H9 (cell line): ENCODE measurements around the gene ATM. TPM values are rescaled to one million over a fixed set of nuclear protein-coding genes. Genes with fewer than 3 reads are reported as not detected.

ENCODE experiments used
- DNase-seq: peaks from one replicate; pipeline ENCODE4 v3.0.0-alpha.2; 2017
- H2AFZ ChIP-seq: one replicate; pipeline ENCODE4 v1.6.1; 2013; ENCODE audit warnings: mild to moderate bottlenecking, low read length, control low read depth, moderate library complexity
- H2AK5ac ChIP-seq: 2 replicates; pipeline ENCODE4 v1.6.1; 2013; ENCODE audit warnings: low read length, control low read depth, mixed read lengths; ENCODE audit not compliant: insufficient read length
- H2BK120ac ChIP-seq: one replicate; pipeline ENCODE4 v1.6.1; 2013; ENCODE audit warnings: low read depth, mild to moderate bottlenecking, low read length, control low read depth, inconsistent platforms; ENCODE audit not compliant: poor library complexity, severe bottlenecking
- H2BK12ac ChIP-seq: 2 replicates; pipeline ENCODE4 v1.6.1; 2013; ENCODE audit warnings: low read length, control low read depth, mixed read lengths, low read depth; ENCODE audit not compliant: insufficient read length
- H2BK15ac ChIP-seq: 2 replicates; pipeline ENCODE4 v1.6.1; 2013; ENCODE audit warnings: low read depth, low read length, control low read depth
- H2BK20ac ChIP-seq: one replicate; pipeline ENCODE4 v1.6.1; 2013; ENCODE audit warnings: low read depth, mild to moderate bottlenecking, low read length, control low read depth, inconsistent platforms; ENCODE audit not compliant: poor library complexity, severe bottlenecking
- H2BK5ac ChIP-seq: 2 replicates; pipeline ENCODE4 v1.6.1; 2013; ENCODE audit warnings: low read length, control low read depth, mixed read lengths; ENCODE audit not compliant: insufficient read length
- H3K14ac ChIP-seq: 2 replicates; pipeline ENCODE4 v1.6.1; 2013; ENCODE audit warnings: low read length, control low read depth; ENCODE audit not compliant: insufficient read depth
- H3K18ac ChIP-seq: 2 replicates; pipeline ENCODE4 v1.6.1; 2013; ENCODE audit warnings: low read depth, mild to moderate bottlenecking, mixed read lengths, low read length, control low read depth; ENCODE audit not compliant: insufficient read length
- H3K23ac ChIP-seq: 2 replicates; pipeline ENCODE4 v1.6.1; 2013; ENCODE audit warnings: low read length, control low read depth, mixed read lengths, low read depth; ENCODE audit not compliant: insufficient read length
- H3K23me2 ChIP-seq: 2 replicates; pipeline ENCODE4 v1.6.1; 2013; ENCODE audit warnings: low read depth, mild to moderate bottlenecking, mixed read lengths, low read length, control low read depth; ENCODE audit not compliant: insufficient read length, poor library complexity, severe bottlenecking
- H3K27ac ChIP-seq: 2 replicates; pipeline ENCODE4 v1.5.1; 2013; ENCODE audit warnings: low read length, control low read depth, mixed read lengths, low read depth; ENCODE audit not compliant: insufficient read length
- H3K27me3 ChIP-seq: 2 replicates; pipeline ENCODE4 v1.6.1; 2013; ENCODE audit warnings: low read length, control low read depth, inconsistent platforms; ENCODE audit not compliant: insufficient read depth
- H3K4ac ChIP-seq: 2 replicates; pipeline ENCODE4 v1.6.1; 2013; ENCODE audit warnings: low read depth, mild to moderate bottlenecking, control low read depth, inconsistent platforms, low read length, moderate library complexity
- H3K4me1 ChIP-seq: 2 replicates; pipeline ENCODE4 v1.6.1; 2013; ENCODE audit warnings: low read length, control low read depth, inconsistent platforms; ENCODE audit not compliant: insufficient read depth
- H3K4me2 ChIP-seq: 2 replicates; pipeline ENCODE4 v1.6.1; 2013; ENCODE audit warnings: low read length, control low read depth, mixed read lengths; ENCODE audit not compliant: insufficient read length, insufficient read depth
- H3K56ac ChIP-seq: 2 replicates; pipeline ENCODE4 v1.6.1; 2013; ENCODE audit warnings: low read depth, mild to moderate bottlenecking, mixed read lengths, low read length, control low read depth; ENCODE audit not compliant: insufficient read length
- H3K79me1 ChIP-seq: 2 replicates; pipeline ENCODE4 v1.6.1; 2013; ENCODE audit warnings: low read depth, mild to moderate bottlenecking, moderate library complexity, low read length, control low read depth, inconsistent platforms; ENCODE audit not compliant: insufficient read depth, poor library complexity, severe bottlenecking
- H3K79me2 ChIP-seq: 2 replicates; pipeline ENCODE4 v1.6.1; 2013; ENCODE audit warnings: low read length, control low read depth, inconsistent platforms; ENCODE audit not compliant: insufficient read depth
- H3K9ac ChIP-seq: 2 replicates; pipeline ENCODE4 v1.6.1; 2013; ENCODE audit warnings: low read length, control low read depth, mixed read lengths; ENCODE audit not compliant: insufficient read length; ENCODE audit errors: extremely low read depth
- H3K9me3 ChIP-seq: one replicate; pipeline ENCODE4 v1.6.1; 2013; ENCODE audit warnings: low read depth, low read length, inconsistent platforms; ENCODE audit not compliant: control insufficient read depth
- H3T11ph ChIP-seq: one replicate; pipeline ENCODE4 v1.6.1; 2013; ENCODE audit warnings: mild to moderate bottlenecking, low read length, control low read depth, inconsistent platforms
- H4K20me1 ChIP-seq: one replicate; pipeline ENCODE4 v1.6.1; 2013; ENCODE audit not compliant: control insufficient read depth, insufficient read length, insufficient read depth
- H4K5ac ChIP-seq: 2 replicates; pipeline ENCODE4 v1.6.1; 2013; ENCODE audit warnings: low read depth, mild to moderate bottlenecking, mixed read lengths, low read length, control low read depth; ENCODE audit not compliant: insufficient read length
- H4K8ac ChIP-seq: replicated peaks from 2 replicates; pipeline ENCODE4 v1.6.1; 2013; ENCODE audit warnings: low read length, control low read depth, mixed read lengths, low read depth; ENCODE audit not compliant: insufficient read length
- H4K91ac ChIP-seq: 2 replicates; pipeline ENCODE4 v1.6.1; 2013; ENCODE audit warnings: low read depth, mild to moderate bottlenecking, moderate library complexity, mixed read lengths, low read length, control low read depth; ENCODE audit not compliant: insufficient read length
- H3K27ac Mint-ChIP-seq, 3 experiments: 2 replicates in 2 of 3; 3 replicates in 1 of 3; pipeline ENCODE4 v1.8.0; 2020 to 2021; ENCODE audit warnings: mixed read lengths in 3 of 3, mild to moderate bottlenecking in 1 of 3, moderate library complexity in 1 of 3
- H3K27me3 Mint-ChIP-seq: 2 replicates; pipeline ENCODE4 v1.8.0; 2021; ENCODE audit warnings: low read depth, mild to moderate bottlenecking, moderate library complexity, mixed read lengths
- H3K36me3 Mint-ChIP-seq, 3 experiments: 2 replicates in 2 of 3; 3 replicates in 1 of 3; pipeline ENCODE4 v1.8.0; 2020 to 2021; ENCODE audit warnings: low read depth in 3 of 3, mixed read lengths in 3 of 3; ENCODE audit not compliant: insufficient read depth in 1 of 3
- H3K4me1 Mint-ChIP-seq, 2 experiments: 2 replicates each; pipeline ENCODE4 v1.8.0; 2020; ENCODE audit warnings: mixed read lengths in 2 of 2
- H3K4me3 Mint-ChIP-seq, 2 experiments: 2 replicates in 1 of 2; 3 replicates in 1 of 2; pipeline ENCODE4 v1.8.0; 2020 to 2021; ENCODE audit warnings: mild to moderate bottlenecking in 2 of 2, mixed read lengths in 2 of 2, moderate library complexity in 1 of 2
- H3K9me3 Mint-ChIP-seq, 2 experiments: 2 replicates in 1 of 2; 3 replicates in 1 of 2; pipeline ENCODE4 v1.8.0; 2020; ENCODE audit warnings: mild to moderate bottlenecking in 2 of 2, mixed read lengths in 2 of 2, moderate library complexity in 1 of 2
- WGBS: extraction: QIAGEN DNeasy Blood & Tissue Kit; methylation state at CpG from one replicate; pipeline ENCODE4 v1.1.7; 2013; ENCODE audit warnings: missing lambda C conversion rate, low lambda C conversion rate, mixed read lengths; ENCODE audit not compliant: insufficient read length; ENCODE audit errors: extremely low coverage; 5-methylcytosine and 5-hydroxymethylcytosine counted together
- total RNA-seq: library from RNA; stranded (reverse); gene quantifications from 2 replicates; pipeline ENCODE4 v1.2.1, GENCODE V29; 2021
- TF ChIP-seq, protein P1 (sequence below): fragments of 200-600 bp; sonication (generic); conservative IDR thresholded peaks from 3 replicates; pipeline ENCODE4 v1.8.0; 2021; ENCODE audit warnings: antibody characterized with exemption, mild to moderate bottlenecking

The ATM gene
- total RNA-seq, 1 experiment from 2014 or later = 58.9 TPM

GRCh38 chr11:108246885-108247284 lies 24.0 kb downstream of the ATM start:
- H3K4me1 Mint-ChIP-seq = no peaks in the 10 kb centered on the region
- no peaks in the 10 kb centered on the region for H3K27me3 Mint-ChIP-seq
- Histone ChIP-seq H3K23ac (no peak overlapping the region), H2BK5ac (no peak overlapping the region), H3K23me2 (no peaks in the 10 kb centered on the region), H2BK120ac (no peak overlapping the region), H2AK5ac (no peak overlapping the region), H2BK12ac (no peak overlapping the region), H3K14ac (no peak overlapping the region), H3K56ac (no peak overlapping the region), H4K5ac (no peak overlapping the region), H2BK20ac (no peak overlapping the region), H4K20me1 (no peaks in the 10 kb centered on the region), H3K9me3 (no peaks in the 10 kb centered on the region), H3T11ph (no peak overlapping the region), H3K4me2 (no peak overlapping the region), H2BK15ac (no peak overlapping the region), H3K79me1 (no peaks in the 10 kb centered on the region), H4K8ac (no peak overlapping the region), H3K9ac (no peak overlapping the region), H3K79me2 (no peaks in the 10 kb centered on the region), H3K27ac (no peak overlapping the region), H3K4me1 (no peaks in the 10 kb centered on the region), H4K91ac (no peak overlapping the region), H3K4ac (no peak overlapping the region), H3K18ac (no peak overlapping the region), H3K27me3 (no peaks in the 10 kb centered on the region), H2AFZ (no peak overlapping the region)
- H3K9me3 Mint-ChIP-seq = no peaks in the 10 kb centered on the region
- H3K4me3 Mint-ChIP-seq = no peak overlapping the region
- no CpG with 5 or more reads among the region's 2 CpGs for WGBS
- TF ChIP-seq, protein P1, sequence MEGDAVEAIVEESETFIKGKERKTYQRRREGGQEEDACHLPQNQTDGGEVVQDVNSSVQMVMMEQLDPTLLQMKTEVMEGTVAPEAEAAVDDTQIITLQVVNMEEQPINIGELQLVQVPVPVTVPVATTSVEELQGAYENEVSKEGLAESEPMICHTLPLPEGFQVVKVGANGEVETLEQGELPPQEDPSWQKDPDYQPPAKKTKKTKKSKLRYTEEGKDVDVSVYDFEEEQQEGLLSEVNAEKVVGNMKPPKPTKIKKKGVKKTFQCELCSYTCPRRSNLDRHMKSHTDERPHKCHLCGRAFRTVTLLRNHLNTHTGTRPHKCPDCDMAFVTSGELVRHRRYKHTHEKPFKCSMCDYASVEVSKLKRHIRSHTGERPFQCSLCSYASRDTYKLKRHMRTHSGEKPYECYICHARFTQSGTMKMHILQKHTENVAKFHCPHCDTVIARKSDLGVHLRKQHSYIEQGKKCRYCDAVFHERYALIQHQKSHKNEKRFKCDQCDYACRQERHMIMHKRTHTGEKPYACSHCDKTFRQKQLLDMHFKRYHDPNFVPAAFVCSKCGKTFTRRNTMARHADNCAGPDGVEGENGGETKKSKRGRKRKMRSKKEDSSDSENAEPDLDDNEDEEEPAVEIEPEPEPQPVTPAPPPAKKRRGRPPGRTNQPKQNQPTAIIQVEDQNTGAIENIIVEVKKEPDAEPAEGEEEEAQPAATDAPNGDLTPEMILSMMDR = no peak
- H3K36me3 Mint-ChIP-seq = peaks cover 12 to 51% (median 41%) of the 10 kb centered on the region in 3 experiments; a peak in 6 of 7 replicates
- DNase-seq = no peak
- no peak overlapping the region for H3K27ac Mint-ChIP-seq
